ENCODE data around the gene TES.
A peak's percentile ranks its signal among the peaks of the same experiment; 100 is the strongest.

Gene TES, protein sequence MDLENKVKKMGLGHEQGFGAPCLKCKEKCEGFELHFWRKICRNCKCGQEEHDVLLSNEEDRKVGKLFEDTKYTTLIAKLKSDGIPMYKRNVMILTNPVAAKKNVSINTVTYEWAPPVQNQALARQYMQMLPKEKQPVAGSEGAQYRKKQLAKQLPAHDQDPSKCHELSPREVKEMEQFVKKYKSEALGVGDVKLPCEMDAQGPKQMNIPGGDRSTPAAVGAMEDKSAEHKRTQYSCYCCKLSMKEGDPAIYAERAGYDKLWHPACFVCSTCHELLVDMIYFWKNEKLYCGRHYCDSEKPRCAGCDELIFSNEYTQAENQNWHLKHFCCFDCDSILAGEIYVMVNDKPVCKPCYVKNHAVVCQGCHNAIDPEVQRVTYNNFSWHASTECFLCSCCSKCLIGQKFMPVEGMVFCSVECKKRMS

DNA sequence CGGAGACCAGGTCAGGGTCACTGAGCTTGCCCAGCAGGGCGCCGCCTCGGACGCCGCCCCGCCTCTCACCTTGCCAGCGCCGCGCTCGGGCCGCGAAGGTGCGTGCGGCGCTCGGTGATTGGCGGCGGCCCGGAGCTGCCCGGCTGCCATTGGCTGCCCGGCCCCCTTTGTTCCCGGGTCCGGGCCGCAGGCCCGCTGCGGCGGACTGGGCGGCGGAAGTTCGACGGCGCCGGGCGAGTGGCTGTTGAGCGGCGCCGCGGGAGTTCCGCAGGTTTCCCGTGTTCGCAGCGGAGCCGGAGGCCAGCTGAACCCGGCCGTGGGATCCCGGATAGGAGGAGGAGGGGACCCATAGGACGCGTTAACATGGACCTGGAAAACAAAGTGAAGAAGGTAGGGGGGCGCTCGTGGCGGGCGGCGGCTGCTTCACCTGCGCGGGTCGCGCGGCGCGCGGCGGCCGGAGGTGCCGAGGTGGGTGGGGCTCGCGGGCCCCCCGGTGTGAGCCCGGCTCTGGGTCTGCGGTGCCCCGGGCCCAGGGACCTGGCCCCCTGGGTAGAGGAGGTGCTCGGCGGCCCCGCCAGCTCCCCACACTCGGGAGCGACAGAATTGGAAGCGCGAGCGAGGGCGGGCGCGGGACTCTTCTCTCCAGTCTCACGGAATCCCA lies at the start of gene TES:
TES (plus strand) TSS at position 195 of the 661 bp plus-strand sequence; CDS start at position 364, 169 bp downstream.
- no peaks in the 10 kb centered on the region for H3K9me3 ChIP-seq (ENCODE audit: control insufficient read depth, low read length)
- H3K4me1 ChIP-seq (ENCODE audit: control insufficient read depth, insufficient read depth, low read length) = peaks cover 30% of the 10 kb centered on the region
- no peaks in the 10 kb centered on the region for H3K36me3 ChIP-seq (ENCODE audit: control insufficient read depth, insufficient read depth, low read length, severe bottlenecking)
- peak within 1 kb of the TSS; percentile 84 for H3K9ac ChIP-seq (ENCODE audit: low read length)
- H3K27me3 ChIP-seq (replicated peaks; ENCODE audit: control insufficient read depth, insufficient read depth, low read length) = no peaks in the 10 kb centered on the region
- peak; percentile 77 for DNase-seq (ENCODE audit: low read depth)
- peak within 1 kb of the TSS; percentile 81 for H3K4me3 ChIP-seq (ENCODE audit: low read length)

DNA sequence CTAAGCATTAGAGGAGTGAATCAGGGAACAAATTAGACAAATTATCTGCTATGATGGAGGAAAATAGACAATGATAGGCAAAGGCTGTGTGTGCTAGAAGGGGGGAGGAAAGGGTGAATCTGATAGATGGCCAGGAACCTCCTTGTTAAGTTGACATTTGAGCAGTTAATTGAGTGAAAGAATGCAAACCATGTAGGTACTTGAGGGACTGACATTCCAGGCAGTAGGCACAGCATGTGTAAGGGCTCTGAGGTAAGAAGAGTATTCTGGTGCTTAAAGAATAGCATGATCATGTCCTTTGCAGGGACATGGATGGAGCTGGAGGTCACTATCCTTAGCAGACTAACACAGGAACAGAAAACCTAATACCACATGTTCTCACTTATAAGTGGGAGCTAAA lies 48.6 kb upstream of the TES start:
- Histone ChIP-seq H3K4me1 (ENCODE audit: control insufficient read depth, insufficient read depth, low read length) (no peaks in the 10 kb centered on the region), H3K27me3 (replicated peaks; ENCODE audit: control insufficient read depth, insufficient read depth, low read length) (no peaks in the 10 kb centered on the region), H3K36me3 (ENCODE audit: control insufficient read depth, insufficient read depth, low read length, severe bottlenecking) (no peaks in the 10 kb centered on the region), H3K4me3 (ENCODE audit: low read length) (no peak overlapping the region), H3K9ac (ENCODE audit: low read length) (no peak overlapping the region), H3K9me3 (ENCODE audit: control insufficient read depth, low read length) (no peaks in the 10 kb centered on the region)
- no peak for DNase-seq (ENCODE audit: low read depth)

DNA sequence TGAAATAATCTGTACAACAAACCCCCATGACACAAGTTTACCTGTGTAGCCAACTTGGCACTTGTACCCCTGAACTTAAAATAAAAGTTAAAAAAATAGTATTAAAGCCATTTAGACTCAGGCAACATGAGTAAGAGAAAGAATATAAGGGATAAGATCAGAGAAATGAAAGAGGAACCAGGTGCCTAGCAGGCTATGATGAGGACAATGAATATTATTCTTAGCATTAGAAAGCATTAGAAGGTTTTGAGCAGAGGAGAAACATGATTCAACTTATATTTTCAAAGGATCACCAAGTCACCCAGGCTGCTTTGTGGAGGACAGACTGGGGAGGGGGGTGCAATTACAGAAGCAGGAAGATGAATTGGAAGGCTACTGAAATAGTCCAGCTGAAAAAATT lies 48.1 kb upstream of the TES start:
- no peak overlapping the region for H3K9ac ChIP-seq (ENCODE audit: low read length)
- H3K27me3 ChIP-seq (replicated peaks; ENCODE audit: control insufficient read depth, insufficient read depth, low read length) = no peaks in the 10 kb centered on the region
- DNase-seq (ENCODE audit: low read depth) = no peak
- no peak overlapping the region for H3K4me3 ChIP-seq (ENCODE audit: low read length)
- H3K9me3 ChIP-seq (ENCODE audit: control insufficient read depth, low read length) = no peaks in the 10 kb centered on the region
- H3K36me3 ChIP-seq (ENCODE audit: control insufficient read depth, insufficient read depth, low read length, severe bottlenecking) = no peaks in the 10 kb centered on the region
- no peaks in the 10 kb centered on the region for H3K4me1 ChIP-seq (ENCODE audit: control insufficient read depth, insufficient read depth, low read length)

DNA sequence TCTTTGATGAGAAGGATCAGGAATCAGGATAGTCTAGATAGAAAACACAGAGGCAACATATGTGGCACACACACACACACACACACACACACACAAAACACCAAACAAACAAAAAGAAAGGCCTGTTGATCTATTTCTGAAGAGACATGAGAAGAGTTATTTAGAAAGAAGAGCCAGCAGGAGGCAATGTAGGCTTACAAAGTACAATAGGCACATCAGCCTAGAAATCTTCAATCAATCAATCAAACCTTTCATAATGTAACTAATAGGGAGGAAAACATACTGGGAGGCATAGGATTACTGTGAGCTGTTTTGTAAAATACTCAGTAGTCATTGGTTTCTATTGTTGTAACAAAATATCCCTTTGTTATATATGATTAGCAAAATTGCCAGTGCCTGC lies 47.3 kb upstream of the TES start:
- Histone ChIP-seq H3K27me3 (replicated peaks; ENCODE audit: control insufficient read depth, insufficient read depth, low read length) (no peaks in the 10 kb centered on the region), H3K9ac (ENCODE audit: low read length) (no peak overlapping the region), H3K4me3 (ENCODE audit: low read length) (no peak overlapping the region), H3K9me3 (ENCODE audit: control insufficient read depth, low read length) (no peaks in the 10 kb centered on the region), H3K4me1 (ENCODE audit: control insufficient read depth, insufficient read depth, low read length) (no peaks in the 10 kb centered on the region), H3K36me3 (ENCODE audit: control insufficient read depth, insufficient read depth, low read length, severe bottlenecking) (no peaks in the 10 kb centered on the region)
- no peak for DNase-seq (ENCODE audit: low read depth)

DNA sequence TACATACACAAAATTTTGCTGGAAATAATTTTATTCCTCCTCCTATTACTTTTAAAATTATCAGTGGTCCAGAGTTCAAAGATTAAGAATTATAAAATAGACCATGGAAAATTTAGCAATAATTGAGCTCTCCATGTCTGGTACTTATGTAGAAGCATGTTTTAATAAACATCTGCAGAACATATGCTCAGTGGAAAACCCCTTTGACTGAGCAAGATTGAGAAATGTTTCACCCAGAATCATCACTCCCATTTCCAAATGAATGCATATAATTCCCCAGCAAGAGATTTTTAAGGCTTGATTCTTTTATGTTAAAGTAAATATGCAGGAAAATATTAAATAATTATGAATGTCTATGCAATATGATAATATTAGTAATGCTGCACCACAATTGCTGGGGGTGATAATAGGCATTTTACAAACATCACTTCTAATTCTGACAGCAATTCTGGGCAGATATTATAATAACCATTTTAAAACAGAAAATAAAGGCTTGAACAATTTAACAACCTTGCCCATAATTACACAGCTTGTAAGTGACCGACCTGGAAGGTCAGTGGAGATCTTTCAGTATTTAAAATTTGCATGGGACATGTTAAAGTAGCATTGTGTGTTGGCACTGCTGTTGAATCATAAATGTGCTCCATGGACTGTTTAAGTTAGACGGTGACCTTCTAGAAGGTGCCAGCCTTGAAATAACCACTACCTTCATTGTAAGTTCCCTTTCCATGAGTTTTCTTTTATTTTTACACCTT lies 45.6 kb upstream of the TES start:
- Histone ChIP-seq H3K4me1 (ENCODE audit: control insufficient read depth, insufficient read depth, low read length) (peaks cover 3% of the 10 kb centered on the region), H3K9ac (ENCODE audit: low read length) (no peak overlapping the region), H3K4me3 (ENCODE audit: low read length) (no peak overlapping the region), H3K27me3 (replicated peaks; ENCODE audit: control insufficient read depth, insufficient read depth, low read length) (no peaks in the 10 kb centered on the region), H3K9me3 (ENCODE audit: control insufficient read depth, low read length) (no peaks in the 10 kb centered on the region), H3K36me3 (ENCODE audit: control insufficient read depth, insufficient read depth, low read length, severe bottlenecking) (no peaks in the 10 kb centered on the region)
- DNase-seq (ENCODE audit: low read depth) = peak; percentile 74

DNA sequence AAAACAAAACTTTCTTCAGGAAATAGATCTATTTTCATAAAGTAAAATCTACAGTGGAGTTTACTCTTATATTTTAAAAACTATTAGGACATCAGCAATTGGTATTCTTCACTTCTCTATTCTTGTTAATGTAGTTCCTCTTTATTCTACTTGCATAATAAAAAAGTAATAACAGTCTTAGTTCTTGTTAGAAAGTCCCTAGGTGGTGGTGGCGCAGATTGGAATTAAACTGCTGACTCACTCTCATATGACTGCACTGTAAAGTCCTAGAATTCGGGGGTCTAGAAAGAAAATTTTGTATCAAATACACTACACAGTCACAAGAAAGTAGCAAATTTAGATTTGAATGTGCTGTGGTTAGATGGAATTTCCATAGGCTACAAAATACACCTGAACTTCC lies 44.6 kb upstream of the TES start:
- no peaks in the 10 kb centered on the region for H3K9me3 ChIP-seq (ENCODE audit: control insufficient read depth, low read length)
- H3K4me3 ChIP-seq (ENCODE audit: low read length) = no peak overlapping the region
- no peak for DNase-seq (ENCODE audit: low read depth)
- H3K9ac ChIP-seq (ENCODE audit: low read length) = no peak overlapping the region
- peaks cover 3% of the 10 kb centered on the region for H3K4me1 ChIP-seq (ENCODE audit: control insufficient read depth, insufficient read depth, low read length)
- no peaks in the 10 kb centered on the region for H3K36me3 ChIP-seq (ENCODE audit: control insufficient read depth, insufficient read depth, low read length, severe bottlenecking)
- no peaks in the 10 kb centered on the region for H3K27me3 ChIP-seq (replicated peaks; ENCODE audit: control insufficient read depth, insufficient read depth, low read length)

DNA sequence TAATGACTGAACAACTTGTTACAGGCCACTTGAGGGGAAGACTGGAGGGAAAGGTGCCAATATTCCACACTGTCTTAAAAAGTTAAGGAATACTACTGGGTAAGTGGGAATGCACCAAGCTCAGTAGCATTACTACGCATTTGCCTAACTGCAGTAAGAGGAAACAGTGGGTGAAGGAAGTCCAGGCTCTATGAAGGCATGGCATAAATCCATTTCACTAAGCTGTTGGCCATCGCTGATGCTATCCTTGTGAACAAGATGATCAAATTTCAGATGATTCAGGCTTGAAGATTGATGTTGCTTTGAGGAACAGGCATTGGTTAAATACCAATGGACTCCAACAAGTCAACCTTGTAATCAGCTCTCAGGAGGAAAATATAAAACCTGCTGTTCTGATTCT lies 44.2 kb upstream of the TES start:
- peak; percentile 26 for DNase-seq (ENCODE audit: low read depth)

DNA sequence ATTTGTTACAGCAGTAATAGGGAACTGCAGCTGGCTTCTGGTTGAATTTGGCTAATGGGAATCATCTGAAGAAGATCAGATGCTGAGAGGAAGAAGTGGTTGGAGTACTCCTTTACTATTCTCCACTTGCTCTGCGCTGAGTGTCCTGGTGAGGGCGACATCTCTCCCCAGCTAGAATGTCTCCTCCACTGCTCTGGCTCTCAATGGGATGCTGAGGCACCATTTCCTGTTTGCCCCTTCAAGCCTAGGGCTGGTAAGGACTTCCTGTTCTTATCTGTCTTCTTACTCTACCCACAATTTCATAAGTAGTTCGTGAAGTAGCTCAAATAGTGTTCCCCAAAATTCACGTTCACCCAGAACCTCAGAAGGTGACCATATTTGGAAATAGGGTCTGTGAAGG lies 43.2 kb upstream of the TES start:
- Histone ChIP-seq H3K36me3 (ENCODE audit: control insufficient read depth, insufficient read depth, low read length, severe bottlenecking) (no peaks in the 10 kb centered on the region), H3K4me3 (ENCODE audit: low read length) (no peak overlapping the region), H3K4me1 (ENCODE audit: control insufficient read depth, insufficient read depth, low read length) (peaks cover 9% of the 10 kb centered on the region), H3K27me3 (replicated peaks; ENCODE audit: control insufficient read depth, insufficient read depth, low read length) (no peaks in the 10 kb centered on the region), H3K9me3 (ENCODE audit: control insufficient read depth, low read length) (no peaks in the 10 kb centered on the region), H3K9ac (ENCODE audit: low read length) (no peak overlapping the region)
- no peak for DNase-seq (ENCODE audit: low read depth)

More for the DNA sequence above, 44.2 kb upstream of the TES start:
- Histone ChIP-seq H3K4me1 (ENCODE audit: control insufficient read depth, insufficient read depth, low read length) (peaks cover 5% of the 10 kb centered on the region), H3K9ac (ENCODE audit: low read length) (no peak overlapping the region), H3K4me3 (ENCODE audit: low read length) (no peak overlapping the region), H3K9me3 (ENCODE audit: control insufficient read depth, low read length) (no peaks in the 10 kb centered on the region), H3K27me3 (replicated peaks; ENCODE audit: control insufficient read depth, insufficient read depth, low read length) (no peaks in the 10 kb centered on the region), H3K36me3 (ENCODE audit: control insufficient read depth, insufficient read depth, low read length, severe bottlenecking) (no peaks in the 10 kb centered on the region)

DNA sequence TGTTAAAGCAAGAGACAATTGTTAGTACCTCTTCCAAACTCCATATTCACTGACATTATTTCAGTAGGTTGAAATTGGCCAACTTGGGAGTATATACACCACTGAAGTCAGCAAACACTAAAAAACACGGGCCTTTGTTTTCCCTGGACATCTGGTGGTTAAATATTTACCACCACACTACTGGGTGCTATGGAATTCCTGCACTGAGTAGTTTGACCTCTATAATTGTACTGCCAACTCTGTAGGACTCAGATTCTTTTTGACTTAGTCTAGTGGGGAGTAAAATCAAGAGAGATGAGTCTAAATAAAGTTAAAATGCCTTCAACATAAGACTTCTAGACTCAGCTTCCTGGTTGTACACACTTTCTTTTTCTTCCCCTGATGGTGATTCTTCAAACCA lies 41.3 kb upstream of the TES start:
- Histone ChIP-seq H3K36me3 (ENCODE audit: control insufficient read depth, insufficient read depth, low read length, severe bottlenecking) (no peaks in the 10 kb centered on the region), H3K9ac (ENCODE audit: low read length) (no peak overlapping the region), H3K4me3 (ENCODE audit: low read length) (no peak overlapping the region), H3K9me3 (ENCODE audit: control insufficient read depth, low read length) (no peaks in the 10 kb centered on the region), H3K27me3 (replicated peaks; ENCODE audit: control insufficient read depth, insufficient read depth, low read length) (no peaks in the 10 kb centered on the region), H3K4me1 (ENCODE audit: control insufficient read depth, insufficient read depth, low read length) (peaks cover 9% of the 10 kb centered on the region)
- peak; percentile 55 for DNase-seq (ENCODE audit: low read depth)

DNA sequence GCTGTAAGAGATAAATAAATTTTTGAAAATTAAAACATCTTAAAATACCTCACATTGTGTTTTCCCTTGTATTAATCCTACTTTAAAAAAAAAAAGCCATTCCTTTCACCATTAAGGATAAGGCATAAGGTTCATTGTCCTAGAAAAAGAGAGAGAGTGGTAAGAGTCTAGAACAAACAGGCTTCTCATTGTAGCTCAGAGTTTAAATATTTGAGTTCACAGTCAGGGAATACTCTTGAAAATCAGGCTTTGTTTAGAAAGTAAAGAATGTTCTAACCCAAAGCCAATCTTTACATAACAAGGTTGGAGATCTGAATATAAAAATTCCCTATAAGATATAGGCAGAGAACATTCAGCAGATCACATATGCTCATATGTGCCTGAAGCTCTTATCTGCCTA lies 40.2 kb upstream of the TES start:
- no peak overlapping the region for H3K9ac ChIP-seq (ENCODE audit: low read length)
- peaks cover 1% of the 10 kb centered on the region for H3K9me3 ChIP-seq (ENCODE audit: control insufficient read depth, low read length)
- peaks cover 9% of the 10 kb centered on the region for H3K4me1 ChIP-seq (ENCODE audit: control insufficient read depth, insufficient read depth, low read length)
- no peaks in the 10 kb centered on the region for H3K36me3 ChIP-seq (ENCODE audit: control insufficient read depth, insufficient read depth, low read length, severe bottlenecking)
- H3K27me3 ChIP-seq (replicated peaks; ENCODE audit: control insufficient read depth, insufficient read depth, low read length) = no peaks in the 10 kb centered on the region
- H3K4me3 ChIP-seq (ENCODE audit: low read length) = no peak overlapping the region
- peak; percentile 27 for DNase-seq (ENCODE audit: low read depth)

DNA sequence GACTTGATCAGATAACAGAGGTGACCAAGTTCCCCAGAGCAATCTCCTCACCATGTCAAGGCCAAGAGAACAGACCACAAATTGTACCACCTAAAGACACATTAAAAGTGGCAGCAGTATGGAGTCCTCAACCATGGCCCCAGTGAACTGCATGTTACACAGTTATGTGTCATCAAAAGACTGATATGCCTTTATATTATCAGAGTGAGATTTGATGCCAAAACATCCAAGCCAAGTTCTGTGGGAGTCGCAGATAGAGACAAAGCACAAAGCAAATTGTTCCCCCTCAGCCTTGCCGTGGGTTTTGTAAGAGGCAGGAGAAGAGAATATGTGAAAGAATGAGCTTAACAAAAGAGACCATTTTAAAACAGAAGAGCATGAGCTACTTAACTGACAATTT lies 39.2 kb upstream of the TES start:
- Histone ChIP-seq H3K36me3 (ENCODE audit: control insufficient read depth, insufficient read depth, low read length, severe bottlenecking) (no peaks in the 10 kb centered on the region), H3K27me3 (replicated peaks; ENCODE audit: control insufficient read depth, insufficient read depth, low read length) (no peaks in the 10 kb centered on the region), H3K4me3 (ENCODE audit: low read length) (no peak overlapping the region), H3K4me1 (ENCODE audit: control insufficient read depth, insufficient read depth, low read length) (peaks cover 9% of the 10 kb centered on the region), H3K9ac (ENCODE audit: low read length) (no peak overlapping the region), H3K9me3 (ENCODE audit: control insufficient read depth, low read length) (peaks cover 4% of the 10 kb centered on the region)
- no peak for DNase-seq (ENCODE audit: low read depth)

All from adipocyte (in vitro differentiated cells).